Mucosa of rectum (tissue), 2 donors: ENCODE measurements around the gene EPOP.

Experiments
- H3K27ac ChIP-seq, 2 donors: one replicate each; pipeline ENCODE4 v1.7.0; 2013; ENCODE audit warnings: inconsistent platforms in 2 of 2, low read depth in 2 of 2, low read length in 2 of 2
- H3K27me3 ChIP-seq, 2 donors: one replicate each; pipeline ENCODE4 v1.7.0; 2013; ENCODE audit warnings: low read length in 2 of 2; ENCODE audit not compliant: control insufficient read depth in 2 of 2, insufficient read depth in 2 of 2
- H3K36me3 ChIP-seq, 2 donors: one replicate each; pipeline ENCODE4 v1.7.0; 2013; ENCODE audit warnings: low read length in 2 of 2; ENCODE audit not compliant: control insufficient read depth in 2 of 2, insufficient read depth in 2 of 2
- H3K4me1 ChIP-seq, 2 donors: one replicate each; pipeline ENCODE4 v1.7.0; 2013; ENCODE audit warnings: low read length in 2 of 2, mild to moderate bottlenecking in 1 of 2; ENCODE audit not compliant: control insufficient read depth in 2 of 2, insufficient read depth in 2 of 2
- H3K4me3 ChIP-seq, 2 donors: one replicate each; pipeline ENCODE4 v1.7.0; 2013; ENCODE audit warnings: low read length in 2 of 2
- H3K9ac ChIP-seq, 2 donors: one replicate each; pipeline ENCODE4 v1.7.0; 2013; ENCODE audit warnings: low read length in 2 of 2, low read depth in 1 of 2, mild to moderate bottlenecking in 1 of 2
- H3K9me3 ChIP-seq, 2 donors: one replicate each; pipeline ENCODE4 v1.7.0; 2013; ENCODE audit warnings: low read length in 2 of 2; ENCODE audit not compliant: control insufficient read depth in 2 of 2
- donor health status: healthy.
- donor health status: Normal muscosa, but diverticular disease.

EPOP gene

DNA sequence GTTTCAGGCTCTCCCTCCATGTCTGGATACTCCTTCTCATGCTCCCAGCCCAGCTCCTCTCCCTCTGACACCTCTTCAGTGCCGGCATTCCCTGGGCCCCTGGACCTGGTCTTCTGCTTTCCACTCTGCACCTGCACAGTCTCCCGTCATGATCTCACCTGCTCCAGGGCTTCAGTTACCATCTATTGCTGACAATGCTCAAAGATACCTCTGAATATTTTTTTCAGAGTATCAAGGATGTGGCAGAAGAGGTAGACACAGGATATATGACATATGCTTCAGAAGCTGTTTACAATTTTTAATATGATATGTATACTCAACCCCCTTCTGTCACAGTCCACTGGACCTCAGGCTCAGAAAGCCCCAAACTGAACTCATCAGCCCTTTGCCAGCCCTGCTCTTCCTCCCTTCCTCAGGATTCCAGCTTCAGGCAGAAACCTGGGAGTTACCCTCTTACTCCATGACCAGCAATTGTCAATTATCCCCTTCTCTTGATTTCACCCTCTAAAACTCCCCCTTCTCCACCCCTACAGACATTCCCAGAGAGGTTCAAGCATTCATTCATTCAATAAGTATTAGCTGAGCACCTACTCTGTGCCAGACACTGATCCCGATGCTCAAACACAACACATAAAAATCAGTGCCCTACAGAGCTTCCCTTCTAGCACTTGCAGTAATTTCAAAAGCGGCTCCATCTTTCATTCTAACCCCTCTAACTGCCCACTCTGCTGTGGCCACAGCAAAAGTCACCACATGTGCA is 22.5 kb upstream of the EPOP start:
- Histone ChIP-seq H3K9ac (no peak overlapping the region), H3K4me3 (no peak overlapping the region), H3K27ac (no peak overlapping the region), H3K9me3 (no peaks in the 10 kb centered on the region), H3K36me3 (no peaks in the 10 kb centered on the region), H3K27me3 (no peaks in the 10 kb centered on the region), H3K4me1 (peaks cover 15 to 21% of the 10 kb centered on the region in 2 donors)

DNA sequence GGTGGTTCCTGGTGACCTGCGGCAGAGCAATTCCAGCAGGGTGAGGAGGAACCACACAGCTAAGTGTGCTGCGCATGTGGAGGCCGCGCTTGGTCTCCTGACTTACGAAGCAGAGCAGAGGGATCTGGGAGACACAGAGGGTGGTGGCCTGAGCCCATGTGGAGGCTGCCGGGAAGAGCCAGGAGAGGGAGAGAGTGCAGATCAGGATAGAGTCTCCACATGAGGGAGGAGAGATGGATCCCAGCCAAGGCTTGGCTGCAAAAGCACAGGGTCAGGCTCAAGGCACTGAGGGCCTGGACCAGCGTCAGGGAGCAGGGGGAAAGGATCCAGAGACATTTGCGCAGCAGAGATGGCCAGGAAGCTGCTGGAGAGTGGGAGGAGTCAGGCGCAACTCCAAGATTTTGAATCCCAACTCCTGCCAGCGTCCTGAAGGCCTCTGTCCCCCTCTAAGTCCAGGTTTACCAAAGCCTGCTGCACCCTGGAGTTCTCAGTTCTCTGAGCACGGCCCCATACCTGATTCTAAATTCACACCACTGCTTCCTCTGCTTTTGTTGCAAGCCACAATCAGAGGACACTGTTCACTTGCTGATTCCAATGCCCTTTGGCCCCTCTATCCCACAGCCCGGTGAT is 19.1 kb upstream of the EPOP start:
- Histone ChIP-seq H3K4me1 (peaks cover 6 to 10% of the 10 kb centered on the region in 2 donors), H3K27me3 (no peaks in the 10 kb centered on the region), H3K36me3 (no peaks in the 10 kb centered on the region), H3K27ac (peak overlapping the region; percentile 56 to 72), H3K9ac (no peak overlapping the region), H3K9me3 (no peaks in the 10 kb centered on the region), H3K4me3 (no peak overlapping the region)

DNA sequence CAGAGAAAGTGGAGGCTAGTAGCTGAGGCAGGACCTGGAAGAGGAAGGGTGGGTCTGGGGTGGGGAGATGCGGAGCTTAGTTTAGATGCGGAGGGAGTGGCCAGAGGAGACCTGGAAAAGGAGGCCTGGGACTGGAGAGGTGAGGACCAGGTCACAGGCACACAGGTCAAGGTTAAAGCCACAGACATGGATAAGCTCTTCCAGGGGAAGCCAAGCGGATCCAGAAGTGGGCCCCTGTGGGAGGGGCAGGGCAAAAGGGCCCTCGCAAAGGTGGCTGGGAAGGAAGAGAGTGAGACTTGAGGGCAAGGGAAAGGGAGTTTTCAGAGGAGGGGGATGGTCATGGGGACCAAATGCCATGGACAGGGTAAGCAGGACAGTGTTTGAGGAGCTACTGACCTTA is 16.4 kb upstream of the EPOP start:
- Histone ChIP-seq H3K27me3 (no peaks in the 10 kb centered on the region), H3K27ac (no peak overlapping the region), H3K9ac (no peak overlapping the region), H3K36me3 (no peaks in the 10 kb centered on the region), H3K4me3 (no peak overlapping the region), H3K9me3 (no peaks in the 10 kb centered on the region), H3K4me1 (peaks cover 6 to 10% of the 10 kb centered on the region in 2 donors)

DNA sequence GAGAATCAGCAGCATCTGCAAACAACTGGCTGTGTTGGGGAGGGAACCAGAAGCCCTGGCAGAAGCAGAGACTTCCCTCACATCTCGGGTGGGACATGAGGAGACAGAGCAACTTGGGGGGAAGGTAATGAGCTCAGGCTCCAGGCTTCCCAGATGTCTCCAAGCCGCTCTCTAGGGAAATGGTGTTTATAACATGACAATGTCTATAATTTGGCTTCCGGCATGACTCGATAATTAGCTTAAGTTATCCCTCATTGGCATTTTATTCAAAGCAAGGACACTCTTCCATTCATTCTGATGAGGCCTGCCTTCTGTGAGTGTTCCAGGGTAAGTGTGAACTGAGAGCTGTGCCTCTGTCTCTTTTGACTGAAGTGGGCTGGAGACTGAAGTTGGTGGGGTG is 15.6 kb upstream of the EPOP start:
- Histone ChIP-seq H3K27me3 (no peaks in the 10 kb centered on the region), H3K4me3 (no peak overlapping the region), H3K9me3 (no peaks in the 10 kb centered on the region), H3K9ac (no peak overlapping the region), H3K4me1 (peaks cover 6 to 10% of the 10 kb centered on the region in 2 donors), H3K27ac (no peak overlapping the region), H3K36me3 (no peaks in the 10 kb centered on the region)

DNA sequence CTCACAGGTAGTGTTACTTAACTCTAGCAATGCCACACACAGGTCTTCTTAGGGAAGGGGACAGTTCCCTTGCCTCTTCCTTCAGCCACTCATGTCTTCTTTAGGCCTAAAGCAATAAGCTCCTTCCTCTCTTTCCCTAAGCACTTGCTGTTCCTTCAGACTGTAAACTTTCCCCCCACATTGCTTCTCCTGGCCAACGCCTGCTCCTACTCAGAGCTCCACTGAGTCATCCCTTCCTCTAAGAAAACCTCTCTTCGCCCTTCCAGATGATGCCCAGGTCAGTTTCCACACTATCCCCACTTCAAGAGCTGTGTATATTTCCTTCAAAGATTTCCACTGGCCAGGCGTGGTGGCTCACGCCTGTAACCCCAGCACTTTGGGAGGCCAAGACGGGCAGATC is 12.5 kb upstream of the EPOP start:
- Histone ChIP-seq H3K9me3 (no peaks in the 10 kb centered on the region), H3K4me3 (no peak overlapping the region), H3K9ac (no peak overlapping the region), H3K27me3 (no peaks in the 10 kb centered on the region), H3K27ac (no peak overlapping the region), H3K4me1 (no peaks in the 10 kb centered on the region), H3K36me3 (no peaks in the 10 kb centered on the region)

DNA sequence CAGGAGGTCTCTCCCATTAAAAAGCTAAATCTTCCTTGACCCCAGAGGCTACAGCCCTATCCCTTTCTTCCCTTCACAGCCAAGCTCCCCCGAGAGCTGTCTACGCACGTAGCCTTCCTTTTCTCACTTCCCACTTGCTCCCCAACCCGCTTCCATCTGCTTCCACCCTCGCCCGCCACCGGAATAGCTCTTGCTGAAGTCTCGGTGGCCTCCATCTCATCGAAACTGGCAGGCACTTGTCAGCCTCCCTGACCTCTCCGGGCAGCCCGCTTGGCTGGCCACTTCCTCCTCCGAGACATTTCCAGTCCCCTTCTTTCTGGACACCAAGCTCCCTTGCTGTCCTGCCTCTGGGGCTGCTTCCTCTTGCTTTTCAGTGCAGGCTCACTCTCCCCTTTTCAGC is 10.7 kb upstream of the EPOP start:
- H3K4me3 ChIP-seq, result no peak overlapping the region
- no peaks in the 10 kb centered on the region for H3K9me3 ChIP-seq
- no peak overlapping the region for H3K9ac ChIP-seq
- H3K27me3 ChIP-seq, result no peaks in the 10 kb centered on the region
- no peaks in the 10 kb centered on the region for H3K4me1 ChIP-seq
- H3K36me3 ChIP-seq, result no peaks in the 10 kb centered on the region
- H3K27ac ChIP-seq, result peak overlapping the region in 1 of 2 donors; percentile 21

DNA sequence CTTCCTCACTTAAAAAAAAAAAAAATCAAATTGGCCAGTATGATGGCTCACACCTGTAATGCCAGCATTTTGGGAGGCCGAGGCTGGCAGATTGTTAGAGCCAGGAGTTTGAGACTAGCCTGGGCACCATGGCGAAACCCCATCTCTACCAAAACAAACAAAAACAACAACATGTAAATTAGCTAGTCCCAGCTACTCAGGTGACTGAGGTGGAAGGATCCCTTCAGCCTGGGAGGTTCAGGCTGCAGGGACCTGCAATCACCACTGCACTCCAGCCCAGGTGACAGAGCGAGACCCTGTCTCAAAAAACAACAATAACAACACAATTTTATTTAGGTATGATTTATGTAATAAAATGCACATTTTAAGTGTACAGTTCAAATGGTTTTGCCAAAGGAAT is 6.3 kb upstream of the EPOP start:
- Histone ChIP-seq H3K9ac (no peak overlapping the region), H3K27me3 (peaks cover 0 to 2% of the 10 kb centered on the region in 2 donors), H3K9me3 (no peaks in the 10 kb centered on the region), H3K4me1 (peaks cover 3 to 4% of the 10 kb centered on the region in 2 donors), H3K27ac (no peak overlapping the region), H3K4me3 (no peak overlapping the region), H3K36me3 (no peaks in the 10 kb centered on the region)

DNA sequence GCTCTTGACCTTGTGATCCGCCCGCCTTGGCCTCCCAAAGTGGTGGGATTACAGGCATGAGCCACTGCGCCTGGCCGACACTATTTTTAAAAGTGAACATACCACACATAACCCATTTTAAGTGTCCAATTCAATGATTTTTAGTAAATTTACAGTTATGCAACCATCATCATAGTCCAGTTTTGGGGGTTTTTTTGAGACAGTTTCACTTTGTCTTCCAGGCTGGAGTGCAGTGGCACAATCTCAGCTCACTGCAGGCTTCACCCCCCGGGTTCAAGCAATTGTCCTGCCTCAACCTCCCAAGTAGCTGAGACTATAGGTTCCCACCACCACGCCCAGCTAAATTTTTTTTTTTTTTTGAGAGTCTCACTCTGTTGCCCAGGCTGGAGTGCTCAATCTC is 3.1 kb upstream of the EPOP start:
- no peaks in the 10 kb centered on the region for H3K9me3 ChIP-seq
- no peak overlapping the region for H3K27ac ChIP-seq
- no peaks in the 10 kb centered on the region for H3K36me3 ChIP-seq
- H3K4me3 ChIP-seq, result no peak overlapping the region
- peaks cover 12 to 20% of the 10 kb centered on the region in 2 donors for H3K27me3 ChIP-seq
- peaks cover 12 to 13% of the 10 kb centered on the region in 2 donors for H3K4me1 ChIP-seq
- H3K9ac ChIP-seq, result no peak overlapping the region

DNA sequence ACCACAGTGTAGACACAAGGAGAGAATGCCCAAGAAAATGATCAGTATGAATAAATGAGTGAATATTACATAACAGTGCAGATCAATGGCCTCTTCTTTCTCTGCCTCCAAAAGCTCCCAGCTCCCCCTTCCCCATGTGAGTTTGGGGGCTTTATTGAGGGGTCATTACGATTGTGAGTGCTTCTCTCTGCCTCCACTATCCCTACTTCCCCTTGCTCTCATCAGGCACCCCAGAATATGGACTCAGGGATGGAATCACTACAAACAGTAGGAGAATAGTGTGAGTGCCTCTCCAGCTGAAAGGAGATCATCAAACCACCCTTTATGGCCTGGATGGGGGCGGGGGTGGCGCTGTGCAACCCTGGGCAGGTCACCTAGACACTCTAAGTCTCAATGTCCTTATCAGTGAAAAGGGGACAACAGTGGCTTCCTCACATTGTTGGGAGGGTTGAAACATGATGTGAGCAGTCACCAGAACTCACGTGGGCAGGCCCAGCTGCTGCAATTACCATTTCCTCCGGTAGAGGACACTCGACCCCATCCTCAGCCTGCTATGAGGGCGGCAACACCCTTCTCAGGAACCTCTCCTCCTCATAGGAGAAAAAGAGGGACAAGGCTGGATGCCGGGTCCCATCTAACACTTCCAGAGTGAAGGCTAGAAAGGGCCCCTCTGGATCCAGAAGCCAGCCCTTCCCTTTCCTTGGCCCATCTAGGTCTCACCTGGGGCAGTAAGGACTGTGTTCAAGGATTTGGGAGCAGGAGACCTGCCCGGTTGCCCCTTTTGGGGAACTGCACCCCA is 2.1 kb upstream of the EPOP start:
- no peaks in the 10 kb centered on the region for H3K9me3 ChIP-seq
- H3K36me3 ChIP-seq, result no peaks in the 10 kb centered on the region
- peaks cover 12 to 13% of the 10 kb centered on the region in 2 donors for H3K4me1 ChIP-seq
- peak overlapping the region in 1 of 2 donors; percentile 23 for H3K9ac ChIP-seq
- H3K27me3 ChIP-seq, result peaks cover 19 to 28% of the 10 kb centered on the region in 2 donors
- H3K4me3 ChIP-seq, result no peak overlapping the region
- H3K27ac ChIP-seq, result no peak overlapping the region
